ENCODE results near the gene RET.

DNA sequence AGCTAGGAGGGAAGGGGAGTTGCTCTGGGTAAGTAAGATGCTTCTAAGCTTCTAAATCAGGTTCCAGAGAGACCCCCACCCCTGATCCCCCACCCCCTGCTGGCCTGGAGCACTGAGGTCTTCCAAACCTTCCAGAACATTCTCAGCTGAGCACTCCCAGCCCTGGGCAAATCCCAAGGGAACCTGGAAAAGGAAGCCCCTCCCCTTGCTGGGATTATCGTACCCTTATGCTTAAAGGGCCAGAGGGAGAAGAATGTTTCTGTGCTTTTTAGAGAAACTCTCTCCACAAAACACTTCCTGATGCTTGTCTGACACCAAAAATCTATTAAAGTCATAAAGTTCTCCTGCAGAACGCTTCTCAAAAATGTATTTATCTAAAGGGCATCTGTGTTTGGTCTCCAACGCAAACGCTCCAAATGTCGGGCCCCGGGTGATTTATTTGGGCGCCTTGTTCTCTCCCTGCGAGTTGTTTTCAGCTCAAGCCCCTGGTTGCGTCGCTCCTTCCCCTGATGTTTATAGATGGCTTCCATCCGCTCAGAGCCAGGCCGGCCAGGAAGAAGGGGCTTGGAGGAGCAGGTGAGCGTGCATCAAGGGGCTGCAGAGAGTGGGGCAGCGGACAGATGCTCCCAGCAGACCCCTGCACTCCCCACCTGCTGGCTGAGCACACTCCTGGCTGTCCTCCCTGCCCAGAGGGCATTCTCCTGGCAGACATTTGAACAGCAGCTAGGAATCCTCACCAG, 8.2 kb upstream of the RET start:
- TF ChIP-seq, protein P1, sequence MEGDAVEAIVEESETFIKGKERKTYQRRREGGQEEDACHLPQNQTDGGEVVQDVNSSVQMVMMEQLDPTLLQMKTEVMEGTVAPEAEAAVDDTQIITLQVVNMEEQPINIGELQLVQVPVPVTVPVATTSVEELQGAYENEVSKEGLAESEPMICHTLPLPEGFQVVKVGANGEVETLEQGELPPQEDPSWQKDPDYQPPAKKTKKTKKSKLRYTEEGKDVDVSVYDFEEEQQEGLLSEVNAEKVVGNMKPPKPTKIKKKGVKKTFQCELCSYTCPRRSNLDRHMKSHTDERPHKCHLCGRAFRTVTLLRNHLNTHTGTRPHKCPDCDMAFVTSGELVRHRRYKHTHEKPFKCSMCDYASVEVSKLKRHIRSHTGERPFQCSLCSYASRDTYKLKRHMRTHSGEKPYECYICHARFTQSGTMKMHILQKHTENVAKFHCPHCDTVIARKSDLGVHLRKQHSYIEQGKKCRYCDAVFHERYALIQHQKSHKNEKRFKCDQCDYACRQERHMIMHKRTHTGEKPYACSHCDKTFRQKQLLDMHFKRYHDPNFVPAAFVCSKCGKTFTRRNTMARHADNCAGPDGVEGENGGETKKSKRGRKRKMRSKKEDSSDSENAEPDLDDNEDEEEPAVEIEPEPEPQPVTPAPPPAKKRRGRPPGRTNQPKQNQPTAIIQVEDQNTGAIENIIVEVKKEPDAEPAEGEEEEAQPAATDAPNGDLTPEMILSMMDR (IDR thresholded peaks at IDR 0.05; ENCODE audit: poor library complexity), result no peak
- no peak for TF ChIP-seq EZH2 (IDR thresholded peaks at IDR 0.05; ENCODE audit: borderline replicate concordance)

Data from hepatocyte (in vitro differentiated cells).